GOT3 (cell line): ENCODE measurements around the gene KRTAP10-6.
"Not testable (repeated sequence)": the region's sequence is repeated elsewhere in the genome, so short reads cannot be mapped to it uniquely, and the experiment has no call there.

Experiments used
- DNase-seq: peaks from one replicate; lab custom pipeline; 2025; ENCODE audit warnings: mixed read lengths; lab: John Stamatoyannopoulos, UW

The KRTAP10-6 gene

DNA sequence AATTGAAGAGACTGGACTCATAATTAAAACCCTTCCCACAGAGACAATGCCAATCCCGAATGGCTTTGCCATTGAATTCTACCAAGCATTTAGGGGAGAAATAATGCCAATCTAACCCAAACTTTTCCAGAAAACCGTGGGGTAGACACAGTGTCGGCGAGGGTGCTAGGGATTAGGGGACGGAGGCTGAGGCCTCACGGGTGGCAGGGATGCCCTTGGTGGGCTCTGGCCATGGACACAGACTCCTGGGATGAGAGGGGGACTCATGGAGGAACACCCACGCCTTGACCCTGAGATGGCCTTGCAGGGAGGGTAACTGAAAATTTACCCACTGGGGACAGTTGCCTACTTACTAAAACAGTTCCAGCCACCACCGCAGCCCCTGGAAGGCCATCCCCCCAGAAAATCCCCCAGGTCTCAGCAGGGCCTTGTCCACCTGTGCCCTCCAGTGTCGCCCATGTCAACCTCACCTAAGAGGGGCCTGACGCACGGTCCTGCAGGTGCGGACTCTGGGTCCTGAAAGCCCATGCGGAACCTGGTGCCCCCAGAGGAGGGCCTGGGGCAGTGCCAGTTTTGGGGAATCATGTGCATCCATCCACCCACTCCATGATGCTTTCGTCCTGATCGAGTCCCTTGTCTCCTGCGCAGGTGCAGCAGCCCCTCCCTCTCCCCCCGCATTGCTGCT, 13.8 kb downstream of the KRTAP10-6 start:
- no peak for DNase-seq

- DNase-seq = no peak
Measured at GRCh38 chr21:44576025-44576420, 16.3 kb downstream of the KRTAP10-6 start.

GRCh38 chr21:44575307-44576024, 16.8 kb downstream of the KRTAP10-6 start:
- no peak for DNase-seq

- no peak for DNase-seq
Measured at GRCh38 chr21:44574457-44575306, 17.6 kb downstream of the KRTAP10-6 start.

- not testable (repeated sequence) for DNase-seq
Measured at GRCh38 chr21:44573630-44574456, 18.5 kb downstream of the KRTAP10-6 start, which contains the start of gene KRTAP10-4. Gene KRTAP10-4 (plus strand): TSS chr21:44573729. CDS start chr21:44573759, 30 bp downstream.

- DNase-seq = no peak
Measured at GRCh38 chr21:44572959-44573583, 19.2 kb downstream of the KRTAP10-6 start.

- DNase-seq = no peak
Measured at GRCh38 chr21:44571844-44572782, 20.2 kb downstream of the KRTAP10-6 start.

DNA sequence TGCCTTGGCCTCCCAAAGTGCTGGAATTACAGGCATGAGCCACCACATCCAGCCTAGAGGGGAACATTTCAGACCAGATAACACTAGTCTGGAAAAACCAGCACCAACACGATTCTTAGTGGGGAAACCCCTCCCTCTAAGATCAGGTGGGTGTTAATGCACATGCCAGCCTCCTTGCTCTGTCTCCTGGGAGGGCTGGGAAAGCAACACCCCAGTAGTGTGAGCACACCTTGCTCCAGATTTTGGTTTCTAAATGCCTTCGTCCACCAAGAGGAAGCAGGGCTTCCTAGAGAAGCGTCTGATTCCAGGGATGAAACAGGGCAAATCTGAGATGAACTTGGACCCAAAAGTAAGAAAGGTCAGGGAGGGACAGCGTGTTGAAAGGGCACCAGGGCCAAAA, 21.0 kb downstream of the KRTAP10-6 start:
- no peak for DNase-seq

- no peak for DNase-seq
Measured at GRCh38 chr21:44569861-44570517, 22.3 kb downstream of the KRTAP10-6 start.

GRCh38 chr21:44568667-44569556, 23.4 kb downstream of the KRTAP10-6 start:
- no peak for DNase-seq

DNA sequence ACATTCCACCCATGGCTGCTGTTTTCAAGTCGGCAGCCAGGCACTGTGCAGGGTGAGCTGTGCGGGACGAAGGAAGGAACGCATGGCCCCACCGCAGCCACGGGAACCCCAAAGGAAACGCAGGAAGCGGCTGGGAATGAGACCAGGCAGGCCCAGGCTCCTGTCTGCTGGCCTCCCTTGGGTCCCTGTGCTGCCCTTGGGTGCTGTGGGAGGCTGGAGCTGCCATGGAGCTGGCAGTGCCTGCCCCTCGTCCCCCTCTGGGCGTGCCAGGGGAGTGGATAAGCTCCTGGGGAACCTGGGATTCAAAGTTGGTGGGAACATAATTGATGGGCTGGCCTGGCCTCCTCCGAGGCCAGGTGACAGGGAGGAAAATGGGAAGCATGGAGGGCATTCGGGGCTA, 24.0 kb downstream of the KRTAP10-6 start:
- DNase-seq = no peak

DNA sequence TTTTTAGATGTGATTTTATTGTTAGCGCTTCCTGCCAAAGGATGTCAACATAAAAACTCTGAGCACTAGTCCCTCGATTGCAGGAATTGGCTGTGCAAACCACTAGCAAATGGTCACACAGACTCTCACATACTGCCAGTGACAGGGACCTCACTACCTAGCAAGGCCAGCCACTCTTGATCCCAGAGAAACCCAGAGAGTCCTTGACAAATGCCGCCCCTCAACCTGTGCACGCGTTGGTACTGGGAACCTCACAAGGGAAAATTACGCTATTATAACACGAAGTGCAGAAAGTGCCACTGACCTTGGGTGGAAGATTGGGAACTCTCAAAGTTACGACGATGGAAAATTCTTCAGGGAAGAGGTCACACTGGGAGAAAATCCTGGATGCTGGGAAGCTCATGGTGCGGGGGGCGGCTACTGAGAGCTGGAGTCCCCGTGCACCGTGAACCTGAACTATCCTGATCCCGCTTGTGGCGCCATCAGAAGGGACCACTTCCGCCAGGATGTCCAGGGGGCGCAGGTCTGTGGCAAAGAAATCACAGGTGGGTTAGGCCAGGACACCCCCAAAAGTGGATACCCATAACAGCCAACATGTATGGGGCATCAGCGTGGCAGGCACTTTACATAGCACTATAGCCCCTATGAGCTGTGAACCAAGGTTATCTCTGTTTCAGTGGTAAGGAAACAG, 24.7 kb downstream of the KRTAP10-6 start:
- no peak for DNase-seq

DNA sequence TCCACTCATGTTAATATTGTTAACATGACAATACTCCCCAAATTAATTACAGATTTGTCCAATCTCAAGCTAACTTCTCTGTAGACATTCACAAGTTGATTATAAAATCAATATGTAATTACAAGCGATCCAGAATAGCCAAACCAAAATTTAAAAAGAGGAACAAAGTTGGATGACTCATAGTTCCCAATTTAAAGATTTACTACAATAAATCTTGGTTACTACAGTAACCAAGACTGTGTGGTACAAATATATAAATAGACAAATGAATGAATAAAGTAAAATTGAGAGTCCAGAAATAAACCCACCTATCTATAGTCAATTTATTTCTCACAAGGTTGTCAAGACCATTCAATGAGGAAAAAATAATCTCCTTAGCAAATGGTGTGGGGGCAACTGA, 25.9 kb downstream of the KRTAP10-6 start:
- DNase-seq = no peak

DNA sequence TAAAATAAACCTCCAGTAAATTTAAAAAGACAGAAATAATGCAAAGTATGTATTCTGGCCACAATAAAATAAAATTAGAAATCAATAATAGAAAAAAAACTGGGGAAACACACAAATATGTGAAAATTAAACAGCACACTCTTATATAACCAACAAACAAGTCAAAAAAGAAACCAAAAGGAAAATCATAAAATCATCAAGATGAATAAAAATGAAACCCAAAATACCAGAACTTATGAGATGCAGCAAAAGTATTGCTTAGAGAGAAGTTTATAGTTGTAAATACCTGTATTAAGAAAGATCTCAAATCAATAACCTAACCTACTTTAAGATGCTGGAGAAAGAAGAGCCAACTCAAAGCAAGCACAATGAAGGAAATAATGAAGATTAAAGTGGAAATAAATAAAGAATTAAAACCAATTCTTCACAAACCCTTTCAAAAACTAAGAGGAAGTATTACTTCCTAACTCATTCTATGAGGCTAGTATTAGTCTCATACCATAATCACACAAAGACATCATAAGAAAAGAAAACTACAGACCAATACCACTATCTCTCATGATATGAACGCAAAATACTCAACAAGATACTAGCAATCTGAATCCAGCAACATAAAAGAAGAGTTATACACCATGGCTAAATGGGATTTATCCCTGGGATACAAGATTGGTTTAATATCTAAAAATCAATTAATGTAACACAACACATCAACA, 27.3 kb downstream of the KRTAP10-6 start:
- DNase-seq = no peak

DNA sequence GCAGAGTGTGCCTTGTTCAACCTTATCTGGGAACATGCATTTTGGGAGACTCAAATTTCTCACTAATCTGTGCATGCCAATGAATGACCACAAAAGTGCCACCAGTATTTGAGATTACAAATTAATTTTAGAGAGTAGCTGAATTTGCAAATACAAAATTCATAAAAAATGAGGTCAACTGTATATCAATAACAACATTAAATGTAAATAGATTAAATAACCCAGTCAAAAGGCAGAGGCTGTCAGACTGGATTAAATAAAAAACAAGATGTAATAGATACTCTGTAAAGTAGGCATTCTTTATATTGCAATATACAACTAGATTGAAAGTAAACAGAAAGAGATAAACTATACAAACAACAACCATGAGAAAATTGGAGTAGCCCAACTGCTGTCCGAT, 28.2 kb downstream of the KRTAP10-6 start:
- no peak for DNase-seq

DNA sequence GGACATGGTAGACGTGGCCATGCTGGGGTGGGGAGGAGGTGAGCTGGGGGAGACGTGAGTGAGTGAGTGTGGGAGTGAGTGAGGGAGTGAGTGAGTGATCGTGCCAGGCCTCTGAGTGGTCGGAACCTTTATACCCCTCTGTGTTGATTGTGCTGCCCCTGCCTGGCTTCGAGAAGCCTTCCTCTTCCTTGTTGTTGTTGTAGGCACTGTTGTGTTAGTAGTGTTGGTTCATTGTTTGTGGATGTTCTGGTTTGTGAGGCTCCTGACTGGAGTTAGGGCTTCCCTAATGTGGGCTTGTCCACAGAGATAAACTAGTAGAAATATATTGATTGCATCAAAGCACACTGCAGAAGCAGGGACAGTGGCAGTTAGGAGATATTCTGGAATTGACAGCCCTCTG, 33.6 kb downstream of the KRTAP10-6 start, which contains the start of gene KRTAP10-3:
Gene KRTAP10-3, minus strand, starts transcription at position 101 of the 400 bp plus-strand sequence. Its CDS starts 80 bp downstream, at position 21.
- no peak for DNase-seq

DNA sequence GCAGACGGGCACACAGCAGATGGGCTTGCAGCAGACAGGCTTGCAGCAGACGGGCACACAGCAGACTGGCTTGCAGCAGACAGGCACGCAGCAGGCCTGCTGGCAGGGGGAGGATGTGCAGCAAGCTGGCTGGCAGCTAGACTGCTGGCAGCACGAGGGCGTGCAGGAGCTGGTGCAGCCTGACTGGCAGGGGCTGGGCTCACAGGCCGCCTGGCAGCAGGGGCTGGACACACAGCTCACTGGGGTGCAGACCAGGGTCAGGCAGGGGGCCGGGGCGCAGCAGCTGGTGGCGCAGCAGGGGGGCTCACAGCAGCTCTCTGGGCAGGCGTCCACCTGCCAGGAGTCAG, 34.0 kb downstream of the KRTAP10-6 start:
- DNase-seq = not testable (repeated sequence)
